Stimulated activated CD4-positive, alpha-beta T cell treated with anti-CD3 and anti-CD28 coated beads, TNF-alpha, amount 100 ng/mL, for 24 hours (primary cell): ENCODE measurements around the gene LINS1.
A peak's percentile ranks its signal among the peaks of the same experiment; 100 is the strongest.
"Not testable (repeated sequence)": the region's sequence is repeated elsewhere in the genome, so short reads cannot be mapped to it uniquely, and the experiment has no call there.

Source experiments
- DNase-seq, 3 experiments: peaks; one replicate each; pipeline ENCODE4 v3.0.0-alpha.2; 2020; ENCODE audit warnings: low read depth in 3 of 3

LINS1 gene

GRCh38 chr15:100601617-100602063 lies 344 bp downstream of the LINS1 start:
- peak in 1 of 3 experiments; percentile 12 for DNase-seq

- DNase-seq, result peak in 1 of 3 experiments; percentile 30
Observed at GRCh38 chr15:100601163-100601562, 821 bp downstream of the LINS1 start.

GRCh38 chr15:100598655-100599054 lies 3.3 kb downstream of the LINS1 start:
- DNase-seq, result no peak

GRCh38 chr15:100597862-100598261 lies 4.1 kb downstream of the LINS1 start:
- DNase-seq, result no peak

GRCh38 chr15:100596792-100597191 lies 5.2 kb downstream of the LINS1 start:
- peak; percentile 85 to 93 (median 91) for DNase-seq

- no peak for DNase-seq
Observed at GRCh38 chr15:100595964-100596363, 6.0 kb downstream of the LINS1 start.

- DNase-seq, result no peak
Observed at GRCh38 chr15:100593431-100593830, 8.6 kb downstream of the LINS1 start.

- DNase-seq, result no peak
Observed at GRCh38 chr15:100592898-100593297, 9.1 kb downstream of the LINS1 start.

- DNase-seq, result no peak
Observed at GRCh38 chr15:100591835-100592234, 10.1 kb downstream of the LINS1 start.

GRCh38 chr15:100591163-100591562 lies 10.8 kb downstream of the LINS1 start:
- DNase-seq, result not testable (repeated sequence)

- DNase-seq, result no peak
Observed at GRCh38 chr15:100588638-100589242, 13.2 kb downstream of the LINS1 start.

- no peak for DNase-seq
Observed at GRCh38 chr15:100580414-100580813, 21.6 kb downstream of the LINS1 start.

GRCh38 chr15:100573526-100573925 lies 28.5 kb downstream of the LINS1 start:
- DNase-seq, result no peak

- DNase-seq, result no peak
Observed at GRCh38 chr15:100572362-100572983, 29.5 kb downstream of the LINS1 start.

GRCh38 chr15:100571592-100572167 lies 30.3 kb downstream of the LINS1 start:
- no peak for DNase-seq

GRCh38 chr15:100570735-100571313 lies 31.2 kb downstream of the LINS1 start:
- no peak for DNase-seq

GRCh38 chr15:100570275-100570674 lies 31.7 kb downstream of the LINS1 start:
- no peak for DNase-seq

GRCh38 chr15:100569391-100569790 lies 32.6 kb downstream of the LINS1 start:
- DNase-seq, result no peak

- DNase-seq, result no peak
Observed at GRCh38 chr15:100566850-100567628, 34.9 kb downstream of the LINS1 start.

GRCh38 chr15:100565591-100565990 lies 36.4 kb downstream of the LINS1 start:
- DNase-seq, result no peak

GRCh38 chr15:100560323-100560722 lies 41.7 kb downstream of the LINS1 start:
- DNase-seq, result no peak

GRCh38 chr15:100559330-100559729 lies 42.7 kb downstream of the LINS1 start:
- DNase-seq, result no peak
